HG03342 (cell line): ENCODE data around the gene DLG2.

Experiments used
- ATAC-seq: cut with Tn5 transposase; IDR thresholded peaks from one replicate; pipeline ENCODE4 v1.9.1; 2021; ENCODE audit warnings: mild to moderate bottlenecking, moderate library complexity; ENCODE audit not compliant: unreplicated experiment

The DLG2 gene

DNA sequence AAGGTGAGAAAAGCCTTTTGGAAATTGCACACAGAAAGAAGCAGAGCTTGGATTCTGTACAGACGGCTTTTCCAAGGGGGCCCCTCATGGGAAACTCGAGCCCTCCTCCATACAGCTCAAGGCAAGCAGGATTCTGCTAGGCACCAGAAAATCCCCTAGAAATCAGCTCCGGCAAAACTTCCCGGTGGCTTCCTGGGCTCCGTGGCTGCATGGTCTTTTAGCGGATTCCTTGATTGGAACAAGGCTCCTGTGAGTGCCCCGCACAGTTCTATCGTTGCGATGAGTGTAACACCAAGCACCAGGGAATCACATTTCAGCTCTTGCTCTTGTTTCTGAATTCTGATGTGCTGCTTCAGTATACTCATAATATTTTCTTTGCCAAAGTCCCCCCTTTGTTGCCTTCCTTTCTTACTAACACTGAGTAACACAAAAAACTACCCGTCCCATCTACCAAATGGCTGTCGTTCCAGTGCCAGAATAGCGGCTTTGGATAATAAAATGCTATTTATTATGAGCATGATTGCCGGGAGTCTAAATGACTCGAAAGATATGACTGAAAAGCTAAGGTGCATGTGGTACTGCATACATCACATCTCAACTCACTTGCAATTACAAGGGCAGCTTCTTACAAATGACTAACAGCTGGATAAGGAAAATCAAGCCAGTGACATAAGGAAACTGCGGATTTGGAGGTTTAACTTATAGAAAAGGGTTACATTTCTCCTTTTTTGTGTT is 494.1 kb downstream of the DLG2 start:
- no peak for ATAC-seq

DNA sequence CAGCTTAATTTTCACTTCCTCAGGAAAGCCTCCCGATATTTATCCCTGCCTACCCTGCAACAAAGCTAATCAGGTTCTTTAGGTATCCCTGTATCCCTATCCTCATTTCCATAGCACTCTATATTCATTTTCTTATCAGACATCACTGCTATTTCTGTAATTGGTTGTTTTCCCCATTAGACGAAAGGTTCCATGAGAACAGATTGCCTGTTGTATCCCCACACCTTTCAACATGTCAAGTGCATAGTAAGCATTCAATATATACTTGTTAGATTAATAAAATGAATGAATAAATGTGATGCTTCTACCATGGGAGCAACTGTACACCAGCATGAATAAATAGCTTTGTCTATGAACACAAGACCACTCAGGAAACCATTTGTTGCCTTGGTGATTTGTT is 499.8 kb downstream of the DLG2 start:
- no peak for ATAC-seq

DNA sequence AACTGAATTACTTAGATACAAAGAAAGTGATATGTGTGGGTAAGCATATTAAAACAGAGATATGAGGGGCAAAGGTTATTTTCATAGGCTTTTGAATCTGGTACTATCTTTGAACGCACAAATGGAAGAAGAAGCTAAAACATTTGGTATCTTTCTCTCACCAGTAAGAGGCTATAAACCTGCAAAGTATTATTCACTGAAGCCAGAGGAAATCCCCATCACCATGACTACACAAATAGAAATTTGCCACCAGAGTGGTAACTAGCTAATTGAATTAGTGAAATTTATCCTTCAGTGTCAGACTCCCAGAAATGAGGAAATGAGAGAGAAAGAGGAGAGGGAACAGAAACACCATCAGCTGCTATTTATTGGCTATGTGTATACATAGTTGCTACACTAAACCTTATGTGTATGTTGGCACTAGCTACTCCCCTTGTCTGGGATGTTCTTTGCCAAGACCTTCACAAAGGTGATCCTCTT is 503.4 kb downstream of the DLG2 start:
- peak; percentile 97 for ATAC-seq

DNA sequence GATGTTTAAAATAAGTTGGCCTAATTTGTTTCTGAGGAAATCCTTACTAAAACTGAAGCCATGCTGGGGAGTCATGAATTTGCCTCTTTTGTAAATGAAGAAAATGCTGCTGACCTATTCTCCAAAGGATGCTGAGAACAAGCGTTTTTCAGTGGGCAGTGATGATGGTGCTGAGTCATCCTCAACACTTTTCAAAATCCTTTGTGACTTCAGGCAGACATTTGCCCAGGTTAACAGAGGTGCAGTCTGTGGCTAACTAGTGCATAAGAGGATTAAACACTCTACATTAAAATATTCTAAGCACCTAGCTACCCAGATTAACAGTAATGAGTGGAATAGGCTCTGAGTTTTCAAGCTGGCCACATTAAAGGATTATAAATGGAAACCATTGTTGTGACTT is 509.0 kb downstream of the DLG2 start:
- no peak for ATAC-seq

DNA sequence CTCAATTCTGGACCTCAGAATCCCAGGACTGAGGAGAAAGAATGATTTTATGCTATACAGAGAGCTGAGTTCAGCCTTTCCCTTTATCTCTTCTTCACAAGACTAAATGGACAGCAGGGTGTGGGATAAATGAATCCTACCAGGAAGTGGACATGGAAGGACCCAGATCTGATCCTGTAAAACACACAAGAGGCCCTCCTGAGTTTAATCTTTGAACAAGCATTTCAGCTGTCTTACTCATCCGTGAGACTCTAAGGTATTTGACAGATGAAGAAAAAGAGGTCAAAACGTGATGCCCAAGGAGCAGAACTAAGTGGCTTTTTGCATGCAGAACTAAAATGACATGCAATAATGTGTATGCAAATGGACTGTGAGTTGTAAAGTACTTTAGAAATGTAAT is 511.3 kb downstream of the DLG2 start:
- ATAC-seq: no peak

DNA sequence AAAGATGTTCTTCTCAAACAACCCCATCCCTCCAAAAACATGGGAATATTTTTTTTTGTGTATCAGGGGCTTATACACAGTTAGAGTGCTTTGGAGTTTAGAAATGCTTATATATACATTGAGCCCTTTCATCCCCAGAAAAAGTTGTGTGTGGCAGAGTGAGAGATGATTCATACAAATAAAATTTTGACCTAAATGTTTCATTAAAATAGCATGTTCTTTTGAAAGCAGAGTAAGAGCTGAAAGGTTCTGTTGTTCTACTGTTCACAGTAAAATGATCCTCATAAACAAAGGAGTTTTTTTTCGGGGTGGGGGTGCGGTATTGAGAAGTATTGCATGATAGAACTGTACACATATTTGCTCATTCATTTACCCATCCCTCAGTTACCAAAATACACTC is 512.4 kb downstream of the DLG2 start:
- no peak for ATAC-seq

DNA sequence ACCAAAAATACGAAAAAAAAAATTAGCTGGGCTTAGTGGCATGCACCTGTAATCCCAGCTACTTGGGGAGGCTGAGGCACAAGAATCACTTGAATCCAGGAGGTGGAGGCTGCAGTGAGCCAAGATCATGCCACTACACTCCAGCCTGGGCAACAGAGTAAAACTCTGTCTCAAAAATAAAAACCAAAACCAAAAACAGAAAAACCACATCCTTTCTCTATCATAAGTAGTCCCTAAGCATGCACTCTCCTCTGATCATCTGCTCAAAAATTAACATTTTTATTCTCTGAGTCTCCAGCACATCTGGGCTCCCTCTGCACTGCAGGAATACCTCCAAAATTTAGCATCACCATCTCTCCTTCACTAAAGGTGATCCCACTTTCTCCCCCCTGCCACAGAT is 516.9 kb downstream of the DLG2 start:
- peak; percentile 86 for ATAC-seq

DNA sequence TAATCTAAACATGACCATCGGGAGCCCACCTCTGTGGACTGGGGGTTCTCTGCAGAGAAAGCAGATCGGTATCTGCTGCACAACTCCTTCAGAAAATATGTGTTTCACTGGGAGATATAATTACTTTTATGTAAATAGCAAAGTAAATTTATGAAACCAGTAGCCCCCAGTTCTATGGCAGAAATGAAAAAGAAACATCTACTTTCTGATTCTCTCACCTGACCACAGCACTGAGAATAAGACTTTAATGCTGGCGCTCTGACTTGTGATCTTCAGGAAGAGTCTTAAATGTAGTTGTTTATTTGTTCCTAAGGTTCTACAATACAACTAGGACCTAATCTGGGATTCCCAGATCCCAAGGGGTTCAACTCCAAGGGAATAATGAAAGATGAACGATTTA is 518.0 kb downstream of the DLG2 start:
- peak; percentile 66 for ATAC-seq

DNA sequence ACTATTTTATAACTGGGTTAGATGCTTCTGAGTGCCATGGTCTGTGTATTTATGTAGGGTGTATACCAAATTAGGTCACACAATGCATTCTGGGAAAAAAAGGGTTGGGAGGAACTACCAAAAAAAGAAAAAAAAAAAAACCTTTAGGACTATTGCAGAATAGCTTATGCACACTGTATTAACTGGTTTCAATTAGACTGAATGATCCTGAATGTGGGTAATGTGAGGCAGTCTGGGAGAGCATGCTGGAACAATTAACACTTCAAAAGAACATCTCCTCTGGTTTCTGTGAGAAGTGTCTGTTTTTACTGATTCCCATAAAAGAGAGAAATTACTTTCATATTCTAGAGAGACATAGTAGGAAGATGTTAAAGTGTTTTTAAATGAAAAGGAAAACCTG is 521.3 kb downstream of the DLG2 start:
- ATAC-seq: no peak

DNA sequence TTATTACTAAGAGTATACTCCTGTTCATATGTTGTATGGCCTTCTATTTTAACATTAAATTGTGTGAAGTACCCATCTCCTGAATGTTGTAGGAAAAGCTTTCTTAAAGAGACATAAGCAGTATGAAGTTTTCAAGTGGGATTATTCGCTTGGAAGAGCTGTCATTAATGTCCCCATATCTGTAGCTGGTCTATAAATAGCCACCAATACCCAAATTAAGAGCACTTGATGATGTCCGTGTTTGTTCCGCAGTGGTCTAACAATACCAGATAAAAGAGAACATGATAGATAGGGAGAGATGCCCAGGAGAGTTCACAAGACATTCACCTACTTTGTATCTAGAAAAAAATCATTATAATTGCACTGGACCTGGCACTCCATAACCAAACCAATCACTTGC is 527.6 kb downstream of the DLG2 start:
- no peak for ATAC-seq

DNA sequence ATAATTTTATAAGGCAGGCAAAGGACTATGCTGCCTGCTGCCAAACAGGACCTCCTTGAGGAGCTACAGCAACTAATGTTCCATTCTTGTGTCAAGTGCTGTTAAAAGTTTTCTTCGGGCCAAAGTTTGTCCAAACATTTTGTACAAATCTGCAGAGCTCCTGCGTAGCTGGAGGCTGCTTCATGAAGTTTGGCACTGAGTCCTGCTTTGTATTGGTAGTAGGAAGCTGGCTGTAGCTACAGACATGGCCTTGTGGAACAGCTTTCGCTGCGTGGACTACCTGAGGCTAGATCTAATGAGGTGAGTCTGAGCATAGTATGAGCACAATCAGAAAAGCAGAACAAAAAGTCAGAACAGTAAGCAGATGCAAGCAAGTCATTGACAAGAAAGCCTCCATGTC is 528.1 kb downstream of the DLG2 start:
- no peak for ATAC-seq

DNA sequence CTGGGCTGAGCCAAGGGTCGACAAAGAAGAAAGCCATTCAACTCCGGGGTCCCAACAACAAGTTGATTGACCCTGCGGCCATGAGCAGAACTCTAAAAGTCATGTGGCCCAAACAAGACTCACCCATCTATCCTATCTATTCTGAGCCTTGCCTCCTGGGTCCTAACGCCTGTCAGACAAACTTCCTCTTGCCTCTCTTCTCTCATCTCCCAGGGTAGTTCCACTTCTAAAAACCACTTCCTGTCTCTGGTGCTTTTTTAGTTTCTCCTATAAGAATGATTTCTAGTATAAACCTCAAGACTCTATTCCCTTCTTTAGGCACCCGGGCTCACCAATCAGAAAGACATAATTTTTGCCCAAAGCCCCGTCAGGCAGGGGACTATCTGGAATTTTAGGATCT is 530.2 kb downstream of the DLG2 start:
- peak; percentile 69 for ATAC-seq

DNA sequence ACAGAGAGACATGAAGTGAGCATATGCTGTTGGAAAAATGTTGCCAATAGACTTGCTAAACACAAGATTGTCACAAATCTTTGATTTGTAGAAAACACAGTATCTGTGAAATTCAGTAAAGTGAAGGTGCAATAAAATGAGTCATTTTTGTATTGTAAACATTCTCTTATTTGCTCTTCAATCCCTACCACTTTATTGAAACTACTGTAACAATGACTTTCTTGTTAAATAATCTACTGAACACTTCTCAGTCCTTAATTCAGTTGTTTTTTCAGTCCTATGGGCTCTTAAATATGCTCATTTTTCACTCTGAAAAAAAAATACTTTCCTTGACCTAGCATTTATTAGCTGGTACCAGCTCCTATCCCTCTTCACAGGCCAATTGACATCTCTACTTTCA is 531.9 kb downstream of the DLG2 start:
- ATAC-seq: no peak

DNA sequence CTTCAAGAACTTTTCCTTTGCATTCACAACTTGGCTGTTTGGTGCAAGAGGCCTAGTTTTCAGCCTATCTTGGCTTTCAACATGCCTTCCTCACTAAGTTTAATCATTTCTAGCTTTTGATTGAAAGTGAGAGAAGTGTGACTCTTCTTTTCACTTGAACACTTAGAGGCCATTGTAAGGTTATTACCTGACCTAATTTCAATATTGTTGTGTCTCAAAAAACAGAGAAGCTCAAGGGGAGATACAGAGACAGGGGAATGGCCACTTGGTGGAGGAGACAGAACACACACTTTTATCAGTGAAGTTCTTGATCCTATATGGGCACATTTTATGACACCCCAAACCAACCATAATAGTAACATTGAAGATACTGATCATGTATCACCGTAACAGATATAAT is 532.3 kb downstream of the DLG2 start:
- ATAC-seq: no peak

DNA sequence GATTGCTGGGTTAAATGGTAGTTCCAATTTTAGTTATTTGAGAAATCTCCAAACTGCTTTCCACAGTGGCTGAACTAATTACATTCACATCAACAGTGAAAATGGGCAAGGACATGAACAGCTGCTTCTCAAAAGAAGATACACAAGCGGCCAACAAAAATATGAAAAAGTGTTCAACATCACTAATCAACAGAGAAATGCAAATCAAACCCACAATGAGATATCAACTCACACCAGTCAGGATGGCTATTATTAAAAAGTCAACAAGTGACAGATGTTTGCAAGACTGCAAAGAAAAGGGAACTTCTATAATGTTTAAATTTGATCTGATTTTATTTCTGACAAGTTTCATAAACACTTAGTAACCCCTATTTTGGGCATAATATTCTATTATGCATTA is 537.5 kb downstream of the DLG2 start:
- no peak for ATAC-seq

DNA sequence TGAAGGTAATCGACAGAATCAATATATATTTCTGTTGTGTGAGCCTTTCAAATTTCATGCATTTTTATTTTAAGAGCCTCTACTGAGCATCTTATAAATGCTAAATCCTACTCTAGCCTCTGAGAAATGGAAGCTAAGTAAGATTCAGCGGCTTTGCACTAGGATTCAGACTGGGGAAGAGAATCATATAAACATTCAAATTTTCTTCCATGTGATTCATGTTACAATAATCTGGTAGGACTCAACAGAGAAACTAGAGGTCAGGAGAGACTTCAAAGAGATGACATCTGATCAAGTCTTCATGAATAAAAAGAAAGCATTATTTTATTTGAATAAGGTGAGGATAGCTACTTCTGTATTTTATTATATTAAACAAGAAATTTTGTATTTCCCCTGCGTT is 538.9 kb downstream of the DLG2 start:
- ATAC-seq: no peak

DNA sequence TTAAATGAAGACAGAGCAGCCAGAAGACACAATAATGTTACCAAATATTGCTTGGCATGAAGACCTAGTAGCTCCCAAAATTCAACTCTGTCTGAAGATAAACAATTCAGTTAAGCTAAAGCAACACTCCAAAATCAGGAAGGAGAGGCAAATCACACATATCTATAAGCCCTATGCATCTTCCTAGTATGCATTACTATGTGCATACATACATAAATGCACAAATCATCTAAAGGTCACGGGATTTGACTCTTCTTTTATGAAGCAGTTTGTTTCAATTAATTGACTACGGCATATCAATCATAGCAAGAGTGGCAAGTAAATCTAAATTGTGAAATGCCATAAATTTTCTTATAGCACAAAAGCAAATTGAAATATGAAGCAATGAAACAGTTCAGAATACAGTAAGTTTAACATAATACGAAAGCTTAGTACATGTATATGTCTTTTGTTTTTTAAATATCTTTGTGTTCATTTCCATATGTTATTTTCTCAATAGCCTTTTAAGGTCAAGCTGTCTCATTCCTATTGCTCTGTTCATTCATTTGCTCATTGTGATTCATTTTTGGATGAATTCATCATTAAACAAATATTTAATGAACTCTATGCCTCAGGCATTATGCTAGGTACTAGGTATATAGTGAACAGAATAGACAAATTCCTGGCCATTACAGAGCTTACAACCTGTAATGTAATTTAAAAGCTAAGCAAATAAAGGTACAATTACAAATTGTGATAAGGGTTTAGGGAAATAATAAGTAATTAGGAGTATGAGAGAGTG is 540.5 kb downstream of the DLG2 start:
- ATAC-seq: no peak

DNA sequence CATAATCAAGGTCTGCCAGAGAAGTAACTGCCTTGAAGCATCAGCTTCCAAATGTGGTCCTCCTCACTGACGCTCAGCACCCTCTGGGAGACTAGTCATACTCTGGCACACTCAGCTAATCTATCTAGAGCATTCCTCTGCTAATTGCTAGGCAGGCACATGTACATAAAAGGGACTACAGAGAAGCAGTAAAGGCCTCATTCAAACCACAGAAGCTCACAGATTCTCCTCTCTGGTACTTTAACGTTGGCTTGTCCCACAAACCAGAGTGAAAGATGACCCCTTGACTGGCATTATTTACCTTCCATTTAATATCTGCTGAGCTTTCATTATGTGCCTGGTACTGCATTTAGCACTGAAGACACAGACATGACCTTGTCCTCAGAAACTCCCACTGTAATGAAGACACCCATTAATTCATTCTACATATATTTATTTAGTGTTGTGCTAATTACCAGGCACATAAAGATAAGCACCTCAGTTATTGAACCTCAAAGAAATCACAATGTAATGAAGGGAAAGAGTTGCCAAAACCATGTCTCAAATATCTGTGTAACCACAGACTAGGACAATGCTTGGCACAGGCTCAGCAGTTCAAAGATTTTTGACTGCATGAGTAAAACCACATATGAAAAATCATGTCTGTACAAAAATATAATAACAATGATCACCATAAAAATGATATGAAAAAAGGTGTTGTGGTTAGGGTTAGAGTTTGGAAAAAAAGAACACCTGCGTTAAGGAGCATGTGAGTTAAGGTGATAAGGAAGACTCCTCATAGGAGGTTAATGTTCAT is 550.4 kb downstream of the DLG2 start:
- ATAC-seq: no peak

DNA sequence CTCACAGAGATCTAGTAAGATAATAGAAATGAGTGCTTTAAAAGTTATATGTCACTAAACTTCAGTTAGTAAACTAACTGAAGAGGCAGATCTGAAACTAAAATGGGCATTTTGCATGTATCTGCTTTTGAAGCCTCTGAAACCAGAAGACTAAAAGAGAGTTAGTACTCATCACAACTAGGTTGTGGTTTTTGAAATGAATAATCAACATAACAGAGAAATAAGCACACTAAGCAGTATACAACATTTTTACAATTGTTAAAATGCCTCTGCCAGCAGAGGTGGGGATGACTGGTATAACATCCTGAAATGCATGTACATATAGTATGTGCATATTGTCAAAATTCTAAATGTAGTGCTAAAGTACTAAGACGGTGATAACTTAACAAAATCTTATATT is 564.5 kb downstream of the DLG2 start:
- peak; percentile 100 for ATAC-seq

DNA sequence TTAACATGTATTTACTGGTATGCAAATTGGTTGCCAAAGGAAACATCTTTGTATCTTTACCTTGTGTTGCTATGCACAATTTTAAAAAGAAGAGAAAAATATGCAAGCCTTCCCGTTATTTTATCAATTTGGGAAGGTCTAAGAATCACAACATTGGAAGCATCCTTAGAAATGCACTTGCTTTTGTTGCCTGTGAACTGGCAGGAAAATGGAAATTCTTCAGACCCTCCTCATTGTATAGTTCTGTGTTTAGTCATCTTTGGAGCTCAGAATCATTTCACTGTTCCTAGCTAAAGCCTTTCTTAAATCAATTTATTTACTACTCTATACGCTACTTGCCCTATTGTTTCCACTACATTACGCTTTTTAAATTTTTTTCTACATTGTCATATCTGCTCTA is 574.5 kb downstream of the DLG2 start:
- no peak for ATAC-seq

DNA sequence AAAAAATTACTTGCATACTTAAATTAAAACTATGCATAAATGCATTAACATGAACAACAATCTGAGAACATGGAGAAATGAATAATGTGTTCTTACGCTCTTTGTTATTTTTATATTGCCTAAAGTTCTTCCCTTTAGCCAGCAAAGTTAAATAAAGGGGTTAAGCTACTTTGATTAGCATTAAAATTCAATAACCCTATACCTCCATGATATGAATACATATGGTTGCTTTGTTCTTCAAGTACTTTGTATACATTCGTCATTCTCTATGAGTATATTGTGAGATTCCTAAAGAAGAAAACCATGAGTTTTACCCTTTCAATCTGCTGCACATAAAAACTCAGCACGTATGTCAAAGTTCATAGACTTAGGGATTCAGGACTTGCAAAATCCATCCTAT is 578.3 kb downstream of the DLG2 start:
- no peak for ATAC-seq

DNA sequence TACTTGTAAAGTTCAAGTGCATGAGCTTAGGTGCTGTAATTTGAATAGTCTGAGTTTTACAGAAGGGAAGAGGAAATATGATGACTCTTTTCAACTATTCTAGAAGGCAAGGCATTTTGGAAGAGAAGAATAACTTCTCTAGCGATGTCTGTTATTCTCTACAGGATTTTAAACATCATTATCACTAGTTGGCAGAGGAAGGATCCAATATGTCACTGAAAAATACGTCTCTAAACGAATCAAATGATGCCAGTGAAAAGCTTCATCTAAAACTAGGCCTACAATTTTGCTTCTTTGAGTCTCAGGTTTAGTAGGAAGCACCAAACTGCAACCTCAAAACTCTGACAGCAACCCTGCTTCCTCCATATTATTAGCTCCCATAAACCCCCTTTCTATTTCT is 581.4 kb downstream of the DLG2 start:
- ATAC-seq: no peak
